Smooth muscle cell (in vitro differentiated cells): ENCODE measurements around the gene PANK4. TPM values are rescaled to one million over a fixed set of nuclear protein-coding genes. Genes with fewer than 3 reads are reported as not detected.
A peak's percentile ranks its signal among the peaks of the same experiment; 100 is the strongest.

Experiments used
- DNase-seq: peaks from one replicate; lab custom pipeline; 2025; ENCODE audit not compliant: unreplicated experiment; lab: John Stamatoyannopoulos, UW
- H2AFZ ChIP-seq: fragments of 200-600 bp; sonication (generic); 2 replicates; pipeline ENCODE4 v1.6.0; 2016; ENCODE audit warnings: antibody characterized with exemption, low read depth, mild to moderate bottlenecking
- H3F3A ChIP-seq: fragments of 200-600 bp; sonication (generic); 2 replicates; pipeline ENCODE4 v1.6.0; 2017; ENCODE audit warnings: antibody characterized with exemption, low read depth
- H3K27ac ChIP-seq: fragments of 200-600 bp; sonication (generic); 2 replicates; pipeline ENCODE4 v1.5.1; 2016; ENCODE audit warnings: low read depth, mild to moderate bottlenecking
- H3K27me3 ChIP-seq: fragments of 200-600 bp; sonication (generic); 2 replicates; pipeline ENCODE4 v1.6.1; 2016; ENCODE audit warnings: low read depth, mild to moderate bottlenecking
- H3K36me3 ChIP-seq: fragments of 200-600 bp; sonication (generic); 2 replicates; pipeline ENCODE4 v1.5.1; 2016; ENCODE audit warnings: low read depth
- H3K4me1 ChIP-seq: fragments of 200-600 bp; sonication (generic); 2 replicates; pipeline ENCODE4 v1.5.1; 2016; ENCODE audit warnings: low read depth
- H3K4me2 ChIP-seq: fragments of 200-600 bp; sonication (generic); 2 replicates; pipeline ENCODE4 v1.6.0; 2016; ENCODE audit warnings: mild to moderate bottlenecking
- H3K4me3 ChIP-seq: fragments of 200-600 bp; sonication (generic); 2 replicates; pipeline ENCODE4 v1.5.1; 2016; ENCODE audit warnings: mild to moderate bottlenecking
- H3K79me2 ChIP-seq: fragments of 200-600 bp; sonication (generic); 2 replicates; pipeline ENCODE4 v1.6.0; 2016; ENCODE audit warnings: low read depth, mild to moderate bottlenecking
- H3K9ac ChIP-seq: fragments of 200-600 bp; sonication (generic); 2 replicates; pipeline ENCODE4 v1.6.0; 2016; ENCODE audit warnings: low read depth
- H3K9me3 ChIP-seq: fragments of 200-600 bp; sonication (generic); replicated peaks from 2 replicates; pipeline ENCODE4 v1.5.1; 2016; ENCODE audit warnings: low read depth
- H4K20me1 ChIP-seq: fragments of 200-600 bp; sonication (generic); 2 replicates; pipeline ENCODE4 v1.6.0; 2016; ENCODE audit warnings: low read depth
- CTCF ChIP-seq: fragments of 200-600 bp; sonication (generic); IDR thresholded peaks from 2 replicates; pipeline ENCODE4 v1.5.1; 2017; ENCODE audit warnings: borderline replicate concordance, mild to moderate bottlenecking, antibody characterized with exemption; ENCODE audit not compliant: insufficient read depth, poor library complexity, severe bottlenecking
- WGBS: methylation state at CpG from one replicate; pipeline ENCODE4 v1.1.7; 2016; ENCODE audit warnings: low lambda C conversion rate; 5-methylcytosine and 5-hydroxymethylcytosine counted together
- polyA plus RNA-seq: library from polyadenylated mRNA; unstranded; fragments of >200 nt; fragmentation: Nextera tagmentation; extraction: Ambion mirVana; gene quantifications from 2 replicates; pipeline ENCODE4 v1.2.1, GENCODE V29; 2016
- total RNA-seq: library from RNA; depleted of rRNA; stranded (reverse); fragments of >200 nt; gene quantifications from 2 replicates; pipeline ENCODE4 v1.2.3, GENCODE V29; 2014

PANK4 gene
- total and polyA plus RNA-seq, 2 experiments from 2014 or later, result 28.4 to 28.7 TPM

- H3K9me3 ChIP-seq, result no peaks in the 10 kb centered on the region
- peaks cover 8% of the 10 kb centered on the region for H3K27me3 ChIP-seq
- H2AFZ ChIP-seq, result no peak overlapping the region
- H3F3A ChIP-seq, result no peaks in the 10 kb centered on the region
- no peak overlapping the region for H3K9ac ChIP-seq
- TF ChIP-seq CTCF, result no peak
- no peak overlapping the region for H3K4me2 ChIP-seq
- DNase-seq, result no peak
- no peaks in the 10 kb centered on the region for H3K79me2 ChIP-seq
- 70% methylated on average over 9 of the region's 9 CpGs for WGBS
- no peak overlapping the region for H3K27ac ChIP-seq
- H3K36me3 ChIP-seq, result no peaks in the 10 kb centered on the region
- H4K20me1 ChIP-seq, result no peaks in the 10 kb centered on the region
- H3K4me3 ChIP-seq, result no peak overlapping the region
- peaks cover 39% of the 10 kb centered on the region for H3K4me1 ChIP-seq
These were observed 11.4 kb upstream of the PANK4 start for GRCh38 chr1:2537784-2538115.

- no peak overlapping the region for H3K27ac ChIP-seq
- TF ChIP-seq CTCF, result no peak
- no peaks in the 10 kb centered on the region for H3F3A ChIP-seq
- no peak overlapping the region for H3K4me3 ChIP-seq
- H3K4me2 ChIP-seq, result no peak overlapping the region
- WGBS, result 89% methylated on average over 9 of the region's 9 CpGs
- no peaks in the 10 kb centered on the region for H3K79me2 ChIP-seq
- DNase-seq, result no peak
- H3K36me3 ChIP-seq, result no peaks in the 10 kb centered on the region
- no peak overlapping the region for H3K9ac ChIP-seq
- H3K4me1 ChIP-seq, result peaks cover 38% of the 10 kb centered on the region
- H4K20me1 ChIP-seq, result no peaks in the 10 kb centered on the region
- no peak overlapping the region for H2AFZ ChIP-seq
- H3K9me3 ChIP-seq, result no peaks in the 10 kb centered on the region
- peaks cover 23% of the 10 kb centered on the region for H3K27me3 ChIP-seq
These were observed 9.6 kb upstream of the PANK4 start for GRCh38 chr1:2535981-2536380.

- H4K20me1 ChIP-seq, result no peaks in the 10 kb centered on the region
- peaks cover 41% of the 10 kb centered on the region for H3K4me1 ChIP-seq
- H3K79me2 ChIP-seq, result no peaks in the 10 kb centered on the region
- H3K4me3 ChIP-seq, result no peak overlapping the region
- peak overlapping the region; percentile 17 for H3K27ac ChIP-seq
- 69% methylated on average over 20 of the region's 27 CpGs for WGBS
- H3K9me3 ChIP-seq, result no peaks in the 10 kb centered on the region
- H3F3A ChIP-seq, result no peaks in the 10 kb centered on the region
- no peaks in the 10 kb centered on the region for H3K36me3 ChIP-seq
- no peak overlapping the region for H3K4me2 ChIP-seq
- peaks cover 28% of the 10 kb centered on the region for H3K27me3 ChIP-seq
- no peak overlapping the region for H2AFZ ChIP-seq
- no peak overlapping the region for H3K9ac ChIP-seq
- DNase-seq, result no peak
- no peak for TF ChIP-seq CTCF
These were observed 9.1 kb upstream of the PANK4 start for GRCh38 chr1:2535455-2535854.

GRCh38 chr1:2534687-2535441, 8.5 kb upstream of the PANK4 start:
- H3K79me2 ChIP-seq, result no peaks in the 10 kb centered on the region
- peak overlapping the region; percentile 17 for H3K27ac ChIP-seq
- H3K36me3 ChIP-seq, result no peaks in the 10 kb centered on the region
- WGBS, result 50% methylated on average over 18 of the region's 18 CpGs
- DNase-seq, result no peak
- H3K9ac ChIP-seq, result no peak overlapping the region
- TF ChIP-seq CTCF, result no peak
- peak overlapping the region; percentile 56 for H3K4me2 ChIP-seq
- peaks cover 31% of the 10 kb centered on the region for H3K27me3 ChIP-seq
- H3K4me3 ChIP-seq, result no peak overlapping the region
- H3F3A ChIP-seq, result no peaks in the 10 kb centered on the region
- H4K20me1 ChIP-seq, result no peaks in the 10 kb centered on the region
- H2AFZ ChIP-seq, result no peak overlapping the region
- peaks cover 39% of the 10 kb centered on the region for H3K4me1 ChIP-seq
- H3K9me3 ChIP-seq, result no peaks in the 10 kb centered on the region
